Common myeloid progenitor, CD34-positive (primary cell): ENCODE measurements around the gene ITGA3.
A peak's percentile ranks its signal among the peaks of the same experiment; 100 is the strongest.

ENCODE experiments used
- CTCF ChIA-PET: fragments of 350-600 bp; sonication (Branson Sonifier 250); formaldehyde crosslinking; loops from one replicate; lab custom pipeline; 2021; ENCODE audit warnings: antibody characterized with exemption; lab: Charles Lee
- POLR2A ChIA-PET: fragments of 350-600 bp; sonication (Branson Sonifier 250); formaldehyde crosslinking; loops from one replicate; lab custom pipeline; 2021; ENCODE audit warnings: antibody characterized with exemption; lab: Charles Lee
- DNase-seq, 3 donors: peaks; one replicate each; pipeline versions ENCODE4 v3.0.0 to v3.0.0-alpha.2; 2013
- H3K27ac ChIP-seq, 2 experiments: 1 replicate in 1 of 2; 2 replicates in 1 of 2; pipeline ENCODE4 v1.7.0; 2013; ENCODE audit warnings: inconsistent platforms in 2 of 2, low read length in 2 of 2, mild to moderate bottlenecking in 2 of 2, low read depth in 1 of 2, moderate library complexity in 1 of 2; ENCODE audit not compliant: severe bottlenecking in 2 of 2, insufficient read depth in 1 of 2, poor library complexity in 1 of 2
- H3K27me3 ChIP-seq, 5 experiments: replicated peaks in 2 of 5; 1 replicate in 3 of 5; 2 replicates in 2 of 5; pipeline versions ENCODE4 v1.6.1 to v1.7.0; 2013; ENCODE audit warnings: low read length in 4 of 5, mild to moderate bottlenecking in 2 of 5, moderate library complexity in 2 of 5, inconsistent platforms in 1 of 5; ENCODE audit not compliant: insufficient read depth in 5 of 5, control insufficient read depth in 4 of 5
- H3K36me3 ChIP-seq, 4 experiments: 1 replicate in 2 of 4; 2 replicates in 2 of 4; pipeline versions ENCODE4 v1.6.1 to v1.7.0; 2013; ENCODE audit warnings: low read length in 3 of 4, control low read depth in 1 of 4, mild to moderate bottlenecking in 1 of 4; ENCODE audit not compliant: control insufficient read depth in 4 of 4, insufficient read depth in 4 of 4
- H3K4me1 ChIP-seq, 4 experiments: 1 replicate in 3 of 4; 2 replicates in 1 of 4; pipeline versions ENCODE4 v1.6.1 to v1.7.1; 2013; ENCODE audit warnings: low read length in 3 of 4, mild to moderate bottlenecking in 3 of 4, control low read depth in 1 of 4, inconsistent platforms in 1 of 4, moderate library complexity in 1 of 4; ENCODE audit not compliant: control insufficient read depth in 4 of 4, insufficient read depth in 4 of 4; ENCODE audit errors: control extremely low read depth in 1 of 4
- H3K4me3 ChIP-seq, 7 experiments: 1 replicate in 4 of 7; 2 replicates in 3 of 7; pipeline versions ENCODE4 v1.5.1 to v1.7.0; 2013; ENCODE audit warnings: mild to moderate bottlenecking in 7 of 7, low read length in 6 of 7, moderate library complexity in 6 of 7, inconsistent platforms in 2 of 7, low read depth in 2 of 7, control low read depth in 1 of 7; ENCODE audit not compliant: insufficient read depth in 4 of 7, control insufficient read depth in 1 of 7; ENCODE audit errors: extremely low read depth in 1 of 7
- H3K9me3 ChIP-seq, 5 experiments: 1 replicate in 4 of 5; 2 replicates in 1 of 5; pipeline versions ENCODE4 v1.6.1 to v1.7.1; 2013; ENCODE audit warnings: low read length in 4 of 5, mild to moderate bottlenecking in 2 of 5, inconsistent platforms in 1 of 5, low read depth in 1 of 5, moderate library complexity in 1 of 5; ENCODE audit not compliant: control insufficient read depth in 4 of 5, insufficient read depth in 2 of 5; ENCODE audit errors: control extremely low read depth in 1 of 5
- WGBS: methylation state at CpG from one replicate; pipeline ENCODE4 v1.1.5; 2013; ENCODE audit not compliant: insufficient coverage; 5-methylcytosine and 5-hydroxymethylcytosine counted together

ITGA3 gene

DNA sequence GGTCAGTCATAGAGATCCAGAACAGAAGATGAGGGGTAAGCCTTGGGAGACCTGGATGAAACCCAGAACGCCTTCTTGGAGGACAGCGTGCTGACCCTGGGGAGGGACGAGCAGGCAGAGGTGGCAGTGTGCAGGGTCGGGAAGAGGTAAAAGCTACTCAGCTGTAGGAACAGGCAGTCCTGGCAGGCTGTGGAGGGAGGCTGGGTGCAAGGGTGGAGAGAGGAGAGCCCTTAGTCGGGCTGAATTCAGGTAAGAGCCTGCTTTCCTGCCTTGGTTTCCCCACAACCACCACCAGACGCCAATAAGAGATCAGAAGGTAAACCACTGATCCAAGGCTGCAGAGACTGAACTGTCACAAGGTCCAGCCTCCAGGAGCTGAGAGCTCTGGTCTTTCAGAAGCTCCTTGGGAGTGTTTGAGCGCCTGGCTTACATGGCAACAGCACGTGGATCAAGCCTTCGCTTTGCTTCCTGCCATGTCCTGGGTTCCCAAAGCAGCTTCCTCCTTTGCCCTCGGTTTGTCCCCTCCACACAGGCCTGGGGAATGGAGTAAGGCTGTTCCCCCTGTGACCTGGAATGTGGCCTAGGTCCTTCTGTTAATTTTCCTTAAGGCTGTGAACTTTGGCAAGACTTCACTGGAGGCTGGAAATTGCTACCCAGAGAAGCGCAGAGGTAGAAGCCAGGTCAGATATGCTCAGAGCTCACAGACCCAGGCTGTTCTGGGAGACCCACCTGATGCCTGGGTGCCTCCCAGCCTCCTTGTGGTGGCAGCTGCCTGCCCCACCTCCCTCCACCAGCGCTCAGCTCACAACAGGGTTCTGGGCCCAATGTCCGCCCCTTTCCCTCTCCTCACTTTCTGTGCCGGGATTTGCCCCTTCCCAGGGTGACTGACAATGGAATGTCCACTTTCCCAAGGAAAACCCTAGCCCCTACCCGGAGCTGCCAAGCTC, 35.3 kb downstream of the ITGA3 start:
- no peaks in the 10 kb centered on the region for H3K27me3 ChIP-seq
- H3K36me3 ChIP-seq: no peaks in the 10 kb centered on the region
- ChIA-PET POLR2A (no interaction called here), CTCF (interaction anchor here (0.7 to 11.8 kb wide), 11 partner anchors 9 to 679 kb away, joined by 3 to 134 read pairs (median 3); no protein-coding TSS in a partner anchor)
- H3K4me1 ChIP-seq: peaks cover 0 to 17% (median 14%) of the 10 kb centered on the region in 4 experiments
- H3K9me3 ChIP-seq: no peaks in the 10 kb centered on the region
- no peak for DNase-seq
- no peak overlapping the region for H3K27ac ChIP-seq
- 87% methylated on average over 11 of the region's 15 CpGs for whole genome bisulfite sequencing
- H3K4me3 ChIP-seq: no peak overlapping the region

DNA sequence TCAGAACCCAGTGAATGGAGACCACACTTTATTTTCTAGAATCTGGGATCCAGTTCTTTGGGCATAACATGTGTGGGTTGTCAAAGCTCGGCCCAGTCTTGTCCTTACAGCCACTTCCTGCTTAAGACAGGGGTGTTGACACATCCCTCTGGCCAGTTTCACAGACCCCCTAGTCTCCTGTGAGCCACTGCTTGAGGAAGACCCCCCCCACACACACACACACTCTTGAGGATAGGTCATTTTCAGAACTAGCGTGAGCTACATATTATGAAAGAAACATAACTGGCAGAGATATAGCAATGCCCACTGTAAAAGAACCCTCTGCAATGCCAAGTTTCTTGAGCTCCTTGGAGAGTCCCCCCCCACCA, 36.0 kb downstream of the ITGA3 start:
- no peak overlapping the region for H3K4me3 ChIP-seq
- DNase-seq: no peak
- H3K36me3 ChIP-seq: no peaks in the 10 kb centered on the region
- H3K27ac ChIP-seq: no peak overlapping the region
- ChIA-PET POLR2A (no interaction called here), CTCF (interaction anchor here (0.7 to 11.8 kb wide), 10 partner anchors 8 to 679 kb away, joined by 3 to 134 read pairs (median 4); no protein-coding TSS in a partner anchor)
- 100% methylated on average over 1 of the region's 2 CpGs for WGBS
- no peaks in the 10 kb centered on the region for H3K9me3 ChIP-seq
- no peaks in the 10 kb centered on the region for H3K27me3 ChIP-seq
- peaks cover 0 to 22% (median 18%) of the 10 kb centered on the region in 4 experiments for H3K4me1 ChIP-seq

DNA sequence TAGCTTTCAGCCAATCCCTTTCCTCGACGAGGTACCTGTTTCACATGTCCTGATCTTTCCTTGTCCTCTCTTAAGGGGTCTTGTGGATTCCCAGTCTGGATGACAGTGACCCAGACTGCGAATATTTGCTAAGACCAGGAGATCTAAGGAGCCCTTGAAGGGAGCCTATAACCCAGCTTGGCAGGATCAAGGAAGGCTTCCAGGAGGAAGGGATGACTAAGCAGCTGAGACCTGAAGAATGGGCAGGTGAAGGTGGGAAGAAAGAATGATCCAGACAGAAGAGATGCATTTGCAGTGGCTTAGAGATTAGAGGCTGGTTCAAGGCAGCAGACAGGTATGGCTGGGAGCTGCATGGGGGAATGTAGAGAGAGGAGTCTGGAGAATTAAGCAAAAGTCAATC, 37.3 kb downstream of the ITGA3 start:
- no peak for DNase-seq
- Histone ChIP-seq H3K27me3 (no peaks in the 10 kb centered on the region), H3K9me3 (no peaks in the 10 kb centered on the region), H3K36me3 (peaks cover 0 to 12% (median 8%) of the 10 kb centered on the region in 4 experiments), H3K4me3 (no peak overlapping the region), H3K4me1 (peaks cover 0 to 24% (median 19%) of the 10 kb centered on the region in 4 experiments), H3K27ac (no peak overlapping the region)
- WGBS: 86% methylated on average over 2 of the region's 3 CpGs
- POLR2A ChIA-PET: no interaction called here
- CTCF ChIA-PET: interaction anchor here (1.0 to 11.8 kb wide), 10 partner anchors 11 to 386 kb away, joined by 3 to 134 read pairs (median 8); no protein-coding TSS in a partner anchor

DNA sequence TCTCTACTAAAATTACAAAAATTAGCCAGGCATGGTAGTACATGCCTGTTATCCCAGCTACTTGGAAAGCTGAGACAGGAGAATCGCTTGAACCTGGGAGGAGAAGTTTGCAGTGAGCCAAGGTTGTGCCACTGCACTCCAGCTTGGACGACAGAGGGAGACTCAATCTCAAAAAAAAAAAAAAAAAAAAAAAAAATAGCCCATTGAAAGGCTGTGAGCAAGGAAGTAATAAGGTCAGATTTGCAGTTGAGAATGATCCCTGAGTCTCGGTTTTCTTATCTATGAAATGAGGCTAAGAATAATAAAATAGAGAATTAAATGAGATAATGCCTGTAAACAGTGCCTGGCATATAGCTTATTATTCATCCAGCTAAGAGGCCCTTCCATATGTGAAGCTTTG, 37.9 kb downstream of the ITGA3 start:
- CTCF ChIA-PET: interaction anchor here (0.7 to 11.8 kb wide), 29 partner anchors 10 to 385 kb away, joined by 3 to 134 read pairs (median 4); partner anchors contain the start of genes SAMD14 and SGCA
- Histone ChIP-seq H3K27ac (no peak overlapping the region), H3K9me3 (no peaks in the 10 kb centered on the region), H3K4me1 (peaks cover 0 to 24% (median 19%) of the 10 kb centered on the region in 4 experiments), H3K27me3 (no peaks in the 10 kb centered on the region), H3K36me3 (peaks cover 0 to 18% (median 11%) of the 10 kb centered on the region in 4 experiments), H3K4me3 (no peak overlapping the region)
- 100% methylated on average over 1 of the region's 3 CpGs for WGBS
- POLR2A ChIA-PET: interaction anchor here (1.3 kb wide), 1 partner anchor 66 kb away, joined by 4 read pairs; no protein-coding TSS in a partner anchor
- no peak for DNase-seq

DNA sequence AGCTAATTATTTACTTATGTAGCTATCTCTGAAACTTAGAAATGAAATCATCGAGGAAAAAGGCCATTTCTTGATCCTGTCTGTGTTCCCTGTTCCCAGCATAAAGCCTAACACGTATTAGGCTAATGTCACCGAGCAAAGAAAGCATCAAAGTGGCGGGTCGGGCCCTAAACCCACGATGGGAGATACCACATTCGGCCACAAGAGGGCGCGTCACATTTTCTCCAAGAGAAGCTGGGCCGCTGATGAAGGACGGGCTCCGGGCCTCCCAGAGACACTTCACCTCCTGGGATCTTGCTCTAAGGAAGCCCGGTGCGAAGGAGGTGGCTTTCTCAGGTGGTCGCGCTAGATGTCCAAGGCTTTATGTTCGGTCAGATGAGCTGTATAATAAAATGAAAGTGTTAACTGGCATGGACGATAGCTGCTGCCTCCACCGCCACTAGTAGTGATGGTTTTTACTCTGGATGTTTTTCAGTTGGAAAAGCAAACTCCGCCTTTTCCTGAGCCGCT, 38.4 kb downstream of the ITGA3 start:
- WGBS: 0% methylated on average over 12 of the region's 21 CpGs
- H3K27ac ChIP-seq: no peak overlapping the region
- H3K36me3 ChIP-seq: peaks cover 0 to 23% (median 14%) of the 10 kb centered on the region in 4 experiments
- peaks cover 0 to 24% (median 19%) of the 10 kb centered on the region in 4 experiments for H3K4me1 ChIP-seq
- ChIA-PET POLR2A (interaction anchor here (1.3 kb wide), 1 partner anchor 67 kb away, joined by 4 read pairs; no protein-coding TSS in a partner anchor), CTCF (interaction anchor here (0.7 to 11.8 kb wide), 31 partner anchors 10 to 385 kb away, joined by 3 to 134 read pairs (median 4); partner anchors contain the start of genes SAMD14 and SGCA)
- H3K9me3 ChIP-seq: no peaks in the 10 kb centered on the region
- peak; percentile 86 to 91 (median 89) for DNase-seq
- H3K4me3 ChIP-seq: peak overlapping the region; percentile 77 to 97 (median 84)
- H3K27me3 ChIP-seq: no peaks in the 10 kb centered on the region

DNA sequence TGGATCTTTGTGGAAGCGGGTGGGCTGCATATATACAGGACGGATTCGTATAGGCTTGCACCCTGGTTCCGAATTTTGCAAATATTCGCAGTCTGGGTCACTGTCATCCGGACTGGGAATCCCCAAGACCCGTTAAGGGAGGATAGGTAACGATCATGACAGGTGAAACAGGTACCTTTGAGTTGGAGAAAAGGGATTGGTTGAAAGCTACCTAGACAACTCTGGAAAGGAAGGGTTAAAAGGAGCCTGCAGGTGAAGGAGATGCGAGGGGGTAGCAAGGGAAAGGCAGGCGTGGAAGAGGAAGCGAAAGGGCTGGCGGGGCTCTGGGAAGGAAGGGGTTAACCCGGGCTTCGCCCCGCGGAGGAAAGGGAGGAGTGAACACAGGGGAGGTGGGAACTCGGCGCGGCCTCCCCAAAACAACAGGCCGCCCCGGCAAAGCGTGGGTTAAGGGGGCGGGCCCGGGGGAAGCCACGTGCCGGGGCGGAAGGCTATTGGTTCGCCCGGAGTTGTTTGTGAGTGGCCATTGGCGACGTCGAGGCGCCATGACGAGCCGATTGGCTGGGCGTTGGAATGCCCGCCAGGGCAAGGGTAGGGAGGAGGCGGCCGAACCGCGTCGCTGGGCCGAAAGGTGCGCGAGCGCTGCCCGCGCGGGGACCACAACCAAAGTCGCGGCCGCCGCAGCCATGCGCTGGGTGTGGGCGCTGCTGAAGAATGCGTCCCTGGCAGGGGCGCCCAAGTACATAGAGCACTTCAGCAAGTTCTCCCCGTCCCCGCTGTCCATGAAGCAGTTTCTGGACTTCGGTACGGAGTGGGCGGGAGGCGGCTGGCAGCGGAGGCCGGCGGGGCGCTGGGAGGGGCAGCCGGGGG, 39.1 kb downstream of the ITGA3 start, which contains the start of gene PDK2:
TSS of gene PDK2 (plus strand) at position 599 of the 867 bp plus-strand sequence. CDS start at position 684, 85 bp downstream.
- CTCF ChIA-PET: interaction anchor here (0.8 to 11.8 kb wide), 26 partner anchors 9 to 197 kb away, joined by 3 to 134 read pairs (median 5); partner anchors contain the start of gene SGCA
- peaks cover 0 to 24% (median 19%) of the 10 kb centered on the region in 4 experiments for H3K4me1 ChIP-seq
- under 1% methylated on average over 63 of the region's 68 CpGs for WGBS
- H3K27ac ChIP-seq: peak within 1 kb of the TSS; percentile 61 to 85
- H3K4me3 ChIP-seq: peak within 1 kb of the TSS; percentile 77 to 97 (median 84)
- H3K9me3 ChIP-seq: no peaks in the 10 kb centered on the region
- POLR2A ChIA-PET: interaction anchor here (1.3 kb wide), 1 partner anchor 67 kb away, joined by 4 read pairs; no protein-coding TSS in a partner anchor
- no peaks in the 10 kb centered on the region for H3K27me3 ChIP-seq
- H3K36me3 ChIP-seq: peaks cover 0 to 27% (median 14%) of the 10 kb centered on the region in 4 experiments
- DNase-seq: peak; percentile 97 to 99 (median 98)
